Adrenal gland (tissue), 12 donors: Measurements from ENCODE around the gene GIN1. TPM values are rescaled to one million over a fixed set of nuclear protein-coding genes. Genes with fewer than 3 reads are reported as not detected.

Source experiments
- DNase-seq, 7 donors: peaks; one replicate each; pipeline ENCODE4 v3.0.0-alpha.2; 2019 to 2020
- H3K27ac ChIP-seq, 5 donors: fragments of 200-600 bp; sonication (generic) in 4 of 5; 1 replicate in 3 of 5; 2 replicates in 2 of 5; pipeline versions ENCODE4 v1.5.1 to v1.8.0; 2016 to 2020; ENCODE audit warnings: mild to moderate bottlenecking in 1 of 5
- H3K27me3 ChIP-seq: fragments of 200-600 bp; 2 replicates; pipeline ENCODE4 v1.8.0; 2021
- H3K36me3 ChIP-seq, 2 donors: fragments of 200-600 bp; replicated peaks in 1 of 2; 1 replicate in 1 of 2; 2 replicates in 1 of 2; pipeline versions ENCODE4 v1.5.1 to v1.8.0; 2018 to 2022
- H3K4me1 ChIP-seq, 2 donors: fragments of 200-600 bp; replicated peaks in 1 of 2; 1 replicate in 1 of 2; 2 replicates in 1 of 2; pipeline versions ENCODE4 v1.5.1 to v1.8.0; 2018 to 2021
- H3K4me3 ChIP-seq, 4 donors: fragments of 200-600 bp; sonication (generic) in 3 of 4; one replicate each; pipeline ENCODE4 v1.5.1; 2016 to 2018
- H3K9me3 ChIP-seq, 3 donors: fragments of 200-600 bp; sonication (generic) in 1 of 3; replicated peaks in 1 of 3; 1 replicate in 2 of 3; 2 replicates in 1 of 3; pipeline versions ENCODE4 v1.5.1 to v1.8.0; 2016 to 2021
- CTCF ChIP-seq, 6 experiments: fragments of 450-650 bp in 4 of 6; fragments of 200-600 bp in 2 of 6; sonication (generic) in 1 of 6; IDR thresholded peaks; 1 replicate in 5 of 6; 2 replicates in 1 of 6; pipeline versions ENCODE4 v1.5.1 to v1.8.0; 2016 to 2021; ENCODE audit warnings: antibody characterized with exemption in 6 of 6, mild to moderate bottlenecking in 2 of 6, moderate library complexity in 1 of 6
- POLR2A ChIP-seq, 2 donors: fragments of 450-650 bp; IDR thresholded peaks; one replicate each; pipeline ENCODE4 v1.6.1; 2017; ENCODE audit warnings: antibody characterized with exemption in 2 of 2, mild to moderate bottlenecking in 2 of 2, moderate library complexity in 1 of 2
- WGBS, 4 donors: extraction: QIAGEN DNeasy Blood & Tissue Kit in 2 of 4; methylation state at CpG; one replicate each; pipeline versions ENCODE4 v1.1.5 to v1.1.7; 2013 to 2017; 5-methylcytosine and 5-hydroxymethylcytosine counted together
- intact Hi-C, 2 donors: fragments of 100-400 bp; cut with DNase I; formaldehyde crosslinking; loops; one replicate each; pipeline versions ENCODE4 v1.14.1 to v1.15.0; 2022 to 2023
- polyA plus RNA-seq, 3 donors: library from polyadenylated mRNA; stranded (reverse); fragments of 200-250 nt in 2 of 3; fragments of 350-450 nt in 1 of 3; fragmentation: Illumina TruSeq in 1 of 3; extraction: RNeasy Lipid Tissue Mini Kit (QIAGEN cat#74804) in 1 of 3; gene quantifications; one replicate each; pipeline ENCODE4 v1.2.3, GENCODE V29; 2013 to 2014
- total RNA-seq, 9 donors: library from RNA; depleted of rRNA in 4 of 9; stranded (reverse); fragments of >200 nt in 4 of 9; fragments of 120-200 nt in 1 of 9; fragmentation: NEBNext Ultra II Directional in 1 of 9; extraction: Animal tissue kit (Norgen Biotek cat#: 25700) in 1 of 9; gene quantifications; one replicate each; pipeline versions ENCODE4 v1.1.0 to v1.2.4, GENCODE V29; 2013 to 2023
- donor health status: healthy with polysubstance abuse.
- donor health status: Bipolar disorder and iron deficiency.
- donor health status: DM: yes; HTN: yes; CAD: no.
- donor health status: DM: no; HTN: no; CAD: no.
- donor health status: DM: no; HTN: no; CAD: no.
- donor health status: DM: yes; HTN: yes; CAD: no.

The GIN1 gene
- total and polyA plus RNA-seq, 12 donors, result 3.2 to 22.0 (median 9.2) TPM

GRCh38 chr5:103102234-103102633, 17.7 kb downstream of the GIN1 start:
- no peak overlapping the region for H3K4me3 ChIP-seq
- WGBS, 4 donors, result 91 to 95% (median 93%) methylated on average over 1 of the region's 1 CpG
- DNase-seq, result no peak
- TF ChIP-seq POLR2A (IDR thresholded peaks at IDR 0.05) (no peak), CTCF (IDR thresholded peaks at IDR 0.05) (no peak)
- H3K9me3 ChIP-seq, result no peaks in the 10 kb centered on the region
- no peaks in the 10 kb centered on the region for H3K36me3 ChIP-seq
- H3K27me3 ChIP-seq, result no peaks in the 10 kb centered on the region
- H3K4me1 ChIP-seq, result peaks cover 0 to 1% of the 10 kb centered on the region in 2 donors
- no peak overlapping the region for H3K27ac ChIP-seq
- intact Hi-C loops, result no loop called here

GRCh38 chr5:103101079-103101750, 18.7 kb downstream of the GIN1 start:
- Histone ChIP-seq H3K9me3 (no peaks in the 10 kb centered on the region), H3K4me1 (no peaks in the 10 kb centered on the region), H3K27ac (no peak overlapping the region), H3K27me3 (no peaks in the 10 kb centered on the region), H3K36me3 (no peaks in the 10 kb centered on the region), H3K4me3 (no peak overlapping the region)
- WGBS, 4 donors, result 95 to 96% (median 96%) methylated on average over 6 of the region's 6 CpGs
- intact Hi-C loops, result no loop called here
- TF ChIP-seq POLR2A (IDR thresholded peaks at IDR 0.05) (no peak), CTCF (IDR thresholded peaks at IDR 0.05) (no peak)
- no peak for DNase-seq

GRCh38 chr5:103098993-103099392, 20.9 kb downstream of the GIN1 start:
- 76 to 89% (median 83%) methylated on average over 2 of the region's 2 CpGs for WGBS, 4 donors
- no peak for DNase-seq
- no peak for TF ChIP-seq POLR2A (IDR thresholded peaks at IDR 0.05)
- no peak for TF ChIP-seq CTCF (IDR thresholded peaks at IDR 0.05)
- Histone ChIP-seq H3K4me3 (no peak overlapping the region), H3K4me1 (peaks cover 0 to 2% of the 10 kb centered on the region in 2 donors), H3K36me3 (no peaks in the 10 kb centered on the region), H3K9me3 (peaks cover 0 to 1% (median 0%) of the 10 kb centered on the region in 3 donors), H3K27ac (no peak overlapping the region), H3K27me3 (no peaks in the 10 kb centered on the region)
- intact Hi-C loops, result no loop called here

- H3K36me3 ChIP-seq, result no peaks in the 10 kb centered on the region
- H3K4me3 ChIP-seq, result no peak overlapping the region
- H3K4me1 ChIP-seq, result peaks cover 0 to 7% of the 10 kb centered on the region in 2 donors
- 80 to 84% (median 81%) methylated on average over 2 of the region's 2 CpGs for WGBS, 4 donors
- peaks cover 0 to 5% (median 0%) of the 10 kb centered on the region in 3 donors for H3K9me3 ChIP-seq
- intact Hi-C loops, result no loop called here
- TF ChIP-seq POLR2A (IDR thresholded peaks at IDR 0.05) (no peak), CTCF (IDR thresholded peaks at IDR 0.05) (no peak)
- DNase-seq, result no peak
- no peak overlapping the region for H3K27ac ChIP-seq
- H3K27me3 ChIP-seq, result no peaks in the 10 kb centered on the region
Measured at GRCh38 chr5:103094737-103095136, 25.2 kb downstream of the GIN1 start.
